Fibroblast of lung (primary cell): Measurements from ENCODE around the gene NKX3-2.

ENCODE experiments used
- EZH2 ChIP-seq: IDR thresholded peaks from 2 replicates; pipeline ENCODE4 v1.5.1; 2012; ENCODE audit warnings: low read length, control low read depth, mild to moderate bottlenecking; ENCODE audit errors: missing control alignments
- TF ChIP-seq, protein P1 (sequence below), 2 donors: IDR thresholded peaks in 1 of 2; conservative IDR thresholded peaks in 1 of 2; 1 replicate in 1 of 2; 2 replicates in 1 of 2; pipeline ENCODE4 v1.5.1; 2011 to 2012; ENCODE audit warnings: low read length in 2 of 2, control low read depth in 1 of 2, inconsistent platforms in 1 of 2, low read depth in 1 of 2, mild to moderate bottlenecking in 1 of 2

GRCh38 chr4:13527192-13527980 lies 16.9 kb downstream of the NKX3-2 start:
- peak; percentile 63 for TF ChIP-seq EZH2
- TF ChIP-seq, protein P1, sequence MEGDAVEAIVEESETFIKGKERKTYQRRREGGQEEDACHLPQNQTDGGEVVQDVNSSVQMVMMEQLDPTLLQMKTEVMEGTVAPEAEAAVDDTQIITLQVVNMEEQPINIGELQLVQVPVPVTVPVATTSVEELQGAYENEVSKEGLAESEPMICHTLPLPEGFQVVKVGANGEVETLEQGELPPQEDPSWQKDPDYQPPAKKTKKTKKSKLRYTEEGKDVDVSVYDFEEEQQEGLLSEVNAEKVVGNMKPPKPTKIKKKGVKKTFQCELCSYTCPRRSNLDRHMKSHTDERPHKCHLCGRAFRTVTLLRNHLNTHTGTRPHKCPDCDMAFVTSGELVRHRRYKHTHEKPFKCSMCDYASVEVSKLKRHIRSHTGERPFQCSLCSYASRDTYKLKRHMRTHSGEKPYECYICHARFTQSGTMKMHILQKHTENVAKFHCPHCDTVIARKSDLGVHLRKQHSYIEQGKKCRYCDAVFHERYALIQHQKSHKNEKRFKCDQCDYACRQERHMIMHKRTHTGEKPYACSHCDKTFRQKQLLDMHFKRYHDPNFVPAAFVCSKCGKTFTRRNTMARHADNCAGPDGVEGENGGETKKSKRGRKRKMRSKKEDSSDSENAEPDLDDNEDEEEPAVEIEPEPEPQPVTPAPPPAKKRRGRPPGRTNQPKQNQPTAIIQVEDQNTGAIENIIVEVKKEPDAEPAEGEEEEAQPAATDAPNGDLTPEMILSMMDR (conservative IDR thresholded peaks at IDR 0.05 in 1 of 2, IDR thresholded peaks at IDR 0.05 in 1 of 2; ENCODE audit: low read depth in 1 of 2, low read length in 2 of 2): no peak
